Endothelial cell of umbilical vein (primary cell): ENCODE data around the gene RPRD1A. TPM values are rescaled to one million over a fixed set of nuclear protein-coding genes. Genes with fewer than 3 reads are reported as not detected.

Experiments used
- BruUV-seq: library from RNA; stranded (reverse); fragments of 400-500 nt; replicated peaks from 2 replicates; lab custom pipeline; 2021; lab: Mats Ljungman, UMichigan
- CTCF ChIA-PET: fragments of 300-600, 350-600 bp; sonication (Branson Sonifier 250); formaldehyde crosslinking; loops from one replicate; lab custom pipeline; 2021; ENCODE audit warnings: antibody characterized with exemption, inconsistent platforms; lab: Charles Lee
- POLR2A ChIA-PET: fragments of 300-600, 350-600 bp; sonication (Branson Sonifier 250); formaldehyde crosslinking; loops from one replicate; lab custom pipeline; 2021; ENCODE audit warnings: antibody characterized with exemption, inconsistent platforms; lab: Charles Lee
- DNase-seq: peaks from one replicate; pipeline ENCODE4 v3.0.0-alpha.2; 2011; ENCODE audit warnings: low read depth, low spot score
- FAIRE-seq: peaks from 2 replicates; lab custom pipeline; 2011; peaks lifted over from hg19 to GRCh38; lab: Jason Lieb, UNC
- H2AFZ ChIP-seq: 2 replicates; pipeline ENCODE4 v1.6.0; 2012; ENCODE audit warnings: low read depth, low read length, control low read depth, inconsistent platforms
- H3K27ac ChIP-seq: 2 replicates; pipeline ENCODE4 v1.5.1; 2011; ENCODE audit warnings: low read depth, mild to moderate bottlenecking, control low read depth, low read length, moderate library complexity; ENCODE audit not compliant: insufficient read depth
- H3K27me3 ChIP-seq, 2 experiments: 2 replicates each; pipeline versions ENCODE4 v1.6.0 to v1.6.1; 2011; ENCODE audit warnings: low read length in 2 of 2, mixed read lengths in 1 of 2; ENCODE audit not compliant: control insufficient read depth in 2 of 2, insufficient read depth in 2 of 2
- H3K36me3 ChIP-seq, 2 experiments: 2 replicates in 1 of 2; 3 replicates in 1 of 2; pipeline ENCODE4 v1.5.1; 2011; ENCODE audit warnings: low read length in 2 of 2, mild to moderate bottlenecking in 1 of 2, moderate library complexity in 1 of 2; ENCODE audit not compliant: control insufficient read depth in 2 of 2, insufficient read depth in 2 of 2; ENCODE audit errors: extremely low read depth in 1 of 2
- H3K4me1 ChIP-seq: 3 replicates; pipeline ENCODE4 v1.5.1; 2011; ENCODE audit warnings: mild to moderate bottlenecking, low read length; ENCODE audit not compliant: control insufficient read depth, insufficient read depth; ENCODE audit errors: extremely low read depth
- H3K4me2 ChIP-seq: 2 replicates; pipeline ENCODE4 v1.6.1; 2011; ENCODE audit warnings: low read length, control low read depth, mixed read lengths; ENCODE audit not compliant: insufficient read depth
- H3K4me3 ChIP-seq, 3 experiments: fragments of 200-600 bp in 1 of 3; sonication (generic), shearing (Covaris generic) in 1 of 3; replicated peaks in 1 of 3; 2 replicates each; pipeline ENCODE4 v1.5.1; 2011 to 2016; ENCODE audit warnings: control low read depth in 3 of 3, low read length in 3 of 3, mild to moderate bottlenecking in 2 of 3, inconsistent platforms in 1 of 3, low read depth in 1 of 3, moderate library complexity in 1 of 3; ENCODE audit not compliant: insufficient read depth in 1 of 3
- H3K79me2 ChIP-seq: 2 replicates; pipeline ENCODE4 v1.6.0; 2012; ENCODE audit warnings: low read length, inconsistent platforms; ENCODE audit not compliant: control insufficient read depth, insufficient read depth
- H3K9ac ChIP-seq: replicated peaks from 2 replicates; pipeline ENCODE3; 2011; ENCODE audit warnings: low read length, control low read depth; ENCODE audit not compliant: insufficient read depth; ENCODE audit errors: extremely low read depth
- H3K9me1 ChIP-seq: replicated peaks from 3 replicates; pipeline ENCODE4 v1.6.0; 2011; ENCODE audit warnings: mild to moderate bottlenecking, low read length; ENCODE audit not compliant: control insufficient read depth, insufficient read depth; ENCODE audit errors: extremely low read depth
- H3K9me3 ChIP-seq: replicated peaks from 2 replicates; pipeline ENCODE4 v1.5.1; 2012; ENCODE audit warnings: low read length, inconsistent platforms; ENCODE audit not compliant: control insufficient read depth, insufficient read depth
- H4K20me1 ChIP-seq: replicated peaks from 2 replicates; pipeline ENCODE3; 2011; ENCODE audit warnings: mild to moderate bottlenecking, low read length; ENCODE audit not compliant: control insufficient read depth, insufficient read depth; ENCODE audit errors: extremely low read depth
- EZH2 ChIP-seq: IDR thresholded peaks from 2 replicates; pipeline ENCODE4 v1.6.1; 2012; ENCODE audit warnings: borderline replicate concordance, low read depth, mild to moderate bottlenecking, moderate library complexity, low read length, inconsistent platforms; ENCODE audit not compliant: severe bottlenecking
- FOS ChIP-seq: IDR thresholded peaks from 2 replicates; pipeline ENCODE4 v1.6.1; 2011; ENCODE audit warnings: mild to moderate bottlenecking, low read length, moderate library complexity, borderline replicate concordance; ENCODE audit not compliant: insufficient read depth
- GATA2 ChIP-seq: IDR thresholded peaks from 2 replicates; pipeline ENCODE4 v1.7.0; 2011; ENCODE audit warnings: low read depth, mild to moderate bottlenecking, moderate library complexity, mixed read lengths, low read length; ENCODE audit not compliant: insufficient read length, insufficient read depth
- JUN ChIP-seq: IDR thresholded peaks from 2 replicates; pipeline ENCODE4 v1.6.1; 2011; ENCODE audit warnings: borderline replicate concordance, low read depth; ENCODE audit not compliant: insufficient read length, insufficient read depth
- MYC ChIP-seq: IDR thresholded peaks from one replicate; pipeline ENCODE4 v1.6.1; 2011; ENCODE audit warnings: mild to moderate bottlenecking, low read depth, low read length
- POLR2A ChIP-seq: IDR thresholded peaks from 2 replicates; pipeline ENCODE4 v1.6.1; 2012; ENCODE audit warnings: low read depth, mild to moderate bottlenecking, control low read depth, low read length
- POLR2AphosphoS5 ChIP-seq: IDR thresholded peaks from 2 replicates; pipeline ENCODE4 v1.6.1; 2012; ENCODE audit warnings: low read depth, mild to moderate bottlenecking, control low read depth, low read length, moderate library complexity; ENCODE audit not compliant: insufficient read depth
- dilution Hi-C: fragments of 300-500 bp; cut with MboI; formaldehyde crosslinking; loops from one replicate; pipeline ENCODE4 v1.15.0; 2019; ENCODE audit warnings: low sequenced_read_pairs; ENCODE audit not compliant: extremely low pct_ligation_motif_present
- intact Hi-C: fragments of 100-400 bp; cut with micrococcal nuclease; formaldehyde crosslinking; loops from one replicate; pipeline ENCODE4 v1.10.0; 2022
- polyA plus RNA-seq, 4 experiments: library from polyadenylated mRNA; depleted of rRNA in 3 of 4; stranded (reverse) in 3 of 4; unstranded in 1 of 4; fragments of >200 nt; gene quantifications; 2 replicates each; pipeline versions ENCODE4 v1.2.1 to v1.2.3, GENCODE V29; 2011 to 2012; ENCODE audit warnings: missing spikeins in 1 of 4
- total RNA-seq: library from RNA; stranded (reverse); gene quantifications from 2 replicates; pipeline ENCODE4 v1.2.3, GENCODE V29; 2021
- TF ChIP-seq, protein P1 (sequence below): IDR thresholded peaks from 2 replicates; pipeline ENCODE4 v1.6.1; 2011; ENCODE audit not compliant: insufficient read depth, insufficient read length
- TF ChIP-seq, protein P2 (sequence below), 2 donors: IDR thresholded peaks; 1 replicate in 1 of 2; 2 replicates in 1 of 2; pipeline ENCODE4 v1.5.1; 2011; ENCODE audit warnings: low read length in 2 of 2, mild to moderate bottlenecking in 2 of 2, moderate library complexity in 2 of 2, control low read depth in 1 of 2, inconsistent platforms in 1 of 2, low read depth in 1 of 2; ENCODE audit not compliant: insufficient read depth in 1 of 2; ENCODE audit errors: extremely low read depth in 1 of 2

The RPRD1A gene
- total and polyA plus RNA-seq, 2 donors (not counting 3 experiments of a cell fraction or from before 2014, with no cell fraction given) = 13.5 to 50.7 TPM

DNA sequence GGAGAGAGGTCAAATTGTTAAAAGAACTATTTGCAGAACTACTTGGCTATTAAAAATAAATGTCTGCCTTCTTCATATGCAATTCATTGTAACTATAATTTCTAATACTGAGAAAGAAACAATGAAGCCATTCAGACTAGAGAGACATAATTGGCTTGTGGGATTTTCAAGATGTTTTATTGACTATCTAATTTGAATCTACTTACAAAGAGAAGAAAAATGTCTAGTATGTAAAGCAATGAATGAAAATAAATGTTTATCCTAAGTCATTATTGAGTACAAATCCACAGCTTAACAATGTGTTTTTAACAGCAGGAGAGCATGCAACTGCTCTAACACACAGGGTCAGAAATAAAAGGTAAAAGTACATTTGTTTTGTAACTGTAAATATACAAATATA, 75.7 kb downstream of the RPRD1A start:
- Histone ChIP-seq H3K4me3 (no peak overlapping the region), H3K27ac (no peak overlapping the region), H2AFZ (no peak overlapping the region), H3K4me2 (no peak overlapping the region), H3K79me2 (no peaks in the 10 kb centered on the region), H3K36me3 (no peaks in the 10 kb centered on the region), H3K27me3 (no peaks in the 10 kb centered on the region), H3K9me3 (no peaks in the 10 kb centered on the region), H3K4me1 (no peaks in the 10 kb centered on the region), H3K9me1 (no peaks in the 10 kb centered on the region), H3K9ac (no peak overlapping the region), H4K20me1 (no peaks in the 10 kb centered on the region)
- dilution Hi-C loops = no loop called here
- DNase-seq (no peak), FAIRE-seq (no peak)
- intact Hi-C loops = no loop called here
- TF ChIP-seq GATA2 (no peak), FOS (no peak), POLR2AphosphoS5 (no peak), MYC (no peak)
- TF ChIP-seq, protein P1, sequence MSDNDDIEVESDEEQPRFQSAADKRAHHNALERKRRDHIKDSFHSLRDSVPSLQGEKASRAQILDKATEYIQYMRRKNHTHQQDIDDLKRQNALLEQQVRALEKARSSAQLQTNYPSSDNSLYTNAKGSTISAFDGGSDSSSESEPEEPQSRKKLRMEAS = no peak
- ChIA-PET POLR2A (no interaction called here), CTCF (no interaction called here)
- BruUV-seq = no TSS peak

DNA sequence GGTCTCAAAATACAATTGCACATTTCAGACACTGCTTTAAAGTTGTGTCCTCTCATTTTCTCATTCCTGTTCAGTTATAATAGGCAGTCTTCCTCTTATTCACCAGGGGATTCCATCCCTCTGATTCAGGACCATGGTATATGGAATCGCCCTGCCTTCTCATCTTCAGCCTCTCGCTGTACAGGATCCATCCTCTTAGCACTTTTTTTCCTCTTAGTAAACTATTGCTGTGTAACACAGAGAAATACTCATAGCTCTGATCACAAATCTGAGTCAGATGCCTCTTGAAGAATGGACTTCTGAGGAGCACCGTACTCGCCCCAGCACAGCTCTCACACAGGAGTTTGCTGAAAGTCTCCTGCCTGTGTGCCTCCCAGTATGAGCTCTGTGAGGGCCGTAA, 83.5 kb downstream of the RPRD1A start:
- POLR2A ChIA-PET = no interaction called here
- CTCF ChIA-PET = interaction anchor here (1.1 to 1.3 kb wide), 2 partner anchors 15 to 227 kb away, joined by 3 to 4 read pairs; no protein-coding TSS in a partner anchor
- Histone ChIP-seq H3K27me3 (no peaks in the 10 kb centered on the region), H3K9me3 (no peaks in the 10 kb centered on the region), H3K9me1 (no peaks in the 10 kb centered on the region), H3K27ac (no peak overlapping the region), H4K20me1 (no peaks in the 10 kb centered on the region), H3K79me2 (no peaks in the 10 kb centered on the region), H2AFZ (no peak overlapping the region), H3K4me2 (no peak overlapping the region), H3K9ac (no peak overlapping the region), H3K4me3 (no peak overlapping the region), H3K36me3 (peaks cover 4 to 8% of the 10 kb centered on the region in 2 experiments), H3K4me1 (no peaks in the 10 kb centered on the region)
- DNase-seq (no peak), FAIRE-seq (no peak)
- TF ChIP-seq POLR2AphosphoS5 (no peak), FOS (no peak), MYC (no peak), POLR2A (no peak), JUN (no peak), EZH2 (no peak), GATA2 (no peak)
- TF ChIP-seq, protein P1 = no peak
- TF ChIP-seq, protein P2, sequence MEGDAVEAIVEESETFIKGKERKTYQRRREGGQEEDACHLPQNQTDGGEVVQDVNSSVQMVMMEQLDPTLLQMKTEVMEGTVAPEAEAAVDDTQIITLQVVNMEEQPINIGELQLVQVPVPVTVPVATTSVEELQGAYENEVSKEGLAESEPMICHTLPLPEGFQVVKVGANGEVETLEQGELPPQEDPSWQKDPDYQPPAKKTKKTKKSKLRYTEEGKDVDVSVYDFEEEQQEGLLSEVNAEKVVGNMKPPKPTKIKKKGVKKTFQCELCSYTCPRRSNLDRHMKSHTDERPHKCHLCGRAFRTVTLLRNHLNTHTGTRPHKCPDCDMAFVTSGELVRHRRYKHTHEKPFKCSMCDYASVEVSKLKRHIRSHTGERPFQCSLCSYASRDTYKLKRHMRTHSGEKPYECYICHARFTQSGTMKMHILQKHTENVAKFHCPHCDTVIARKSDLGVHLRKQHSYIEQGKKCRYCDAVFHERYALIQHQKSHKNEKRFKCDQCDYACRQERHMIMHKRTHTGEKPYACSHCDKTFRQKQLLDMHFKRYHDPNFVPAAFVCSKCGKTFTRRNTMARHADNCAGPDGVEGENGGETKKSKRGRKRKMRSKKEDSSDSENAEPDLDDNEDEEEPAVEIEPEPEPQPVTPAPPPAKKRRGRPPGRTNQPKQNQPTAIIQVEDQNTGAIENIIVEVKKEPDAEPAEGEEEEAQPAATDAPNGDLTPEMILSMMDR (IDR thresholded peaks at IDR 0.05; ENCODE audit: extremely low read depth in 1 of 2, insufficient read depth in 1 of 2, low read depth in 1 of 2, low read length in 2 of 2) = no peak
- dilution Hi-C loops = no loop called here
- BruUV-seq = no TSS peak
- intact Hi-C loops = no loop called here
